Natural killer cell (primary cell): ENCODE measurements around the gene SERTAD3. TPM values are rescaled to one million over a fixed set of nuclear protein-coding genes. Genes with fewer than 3 reads are reported as not detected.
"Not testable (repeated sequence)": the region's sequence is repeated elsewhere in the genome, so short reads cannot be mapped to it uniquely, and the experiment has no call there.

Experiments
- ATAC-seq, 3 donors: fragments of 150-1000 bp in 2 of 3; fragments of 200-7000 bp in 1 of 3; cut with Tn5 transposase; 1 replicate in 1 of 3; 2 replicates in 2 of 3; pipeline ENCODE4 v1.10.0; 2021; ENCODE audit warnings: mild to moderate bottlenecking in 2 of 3, moderate library complexity in 2 of 3
- DNase-seq, 2 donors: peaks; one replicate each; pipeline versions ENCODE4 v3.0.0 to v3.0.0-alpha.2; 2013 to 2021; ENCODE audit warnings: mixed read lengths in 1 of 2
- H3K27ac ChIP-seq: one replicate; pipeline ENCODE4 v1.5.1; 2013; ENCODE audit warnings: mild to moderate bottlenecking, low read length
- H3K27me3 ChIP-seq: one replicate; pipeline ENCODE4 v1.6.1; 2013; ENCODE audit warnings: low read length; ENCODE audit not compliant: control insufficient read depth, insufficient read depth
- H3K36me3 ChIP-seq: one replicate; pipeline ENCODE4 v1.6.1; 2013; ENCODE audit warnings: low read length; ENCODE audit not compliant: control insufficient read depth, insufficient read depth
- H3K4me1 ChIP-seq: one replicate; pipeline ENCODE4 v1.6.1; 2013; ENCODE audit warnings: low read length; ENCODE audit not compliant: control insufficient read depth, insufficient read depth
- H3K4me3 ChIP-seq: one replicate; pipeline ENCODE4 v1.5.1; 2013; ENCODE audit warnings: low read length
- H3K9me3 ChIP-seq: one replicate; pipeline ENCODE4 v1.6.1; 2013; ENCODE audit warnings: low read length; ENCODE audit not compliant: control insufficient read depth, insufficient read depth
- H3K27ac Mint-ChIP-seq, 2 donors: one replicate each; pipeline ENCODE4 v1.8.0; 2022; ENCODE audit warnings: mild to moderate bottlenecking in 2 of 2, mixed read lengths in 2 of 2, moderate library complexity in 1 of 2
- H3K27me3 Mint-ChIP-seq, 2 donors: one replicate each; pipeline ENCODE4 v1.8.0; 2022; ENCODE audit warnings: low read depth in 2 of 2, mixed read lengths in 2 of 2
- H3K36me3 Mint-ChIP-seq: one replicate; pipeline ENCODE4 v1.8.0; 2022; ENCODE audit warnings: mixed read lengths
- H3K4me1 Mint-ChIP-seq, 2 donors: one replicate each; pipeline ENCODE4 v1.8.0; 2022; ENCODE audit warnings: mixed read lengths in 2 of 2
- H3K4me3 Mint-ChIP-seq: one replicate; pipeline ENCODE4 v1.8.0; 2022; ENCODE audit warnings: mild to moderate bottlenecking, moderate library complexity, mixed read lengths
- H3K9me3 Mint-ChIP-seq, 2 donors: one replicate each; pipeline ENCODE4 v1.8.0; 2022; ENCODE audit warnings: mixed read lengths in 2 of 2
- WGBS: methylation state at CpG from one replicate; pipeline ENCODE4 v1.1.7; 2013; ENCODE audit warnings: missing lambda C conversion rate; ENCODE audit not compliant: insufficient coverage; 5-methylcytosine and 5-hydroxymethylcytosine counted together
- intact Hi-C: fragments of 100-400 bp; cut with micrococcal nuclease; formaldehyde crosslinking; loops from one replicate; pipeline ENCODE4 v1.14.2; 2022
- total RNA-seq, 4 donors: library from RNA; stranded (reverse); fragments of 120-200 nt in 1 of 4; gene quantifications; one replicate each; pipeline versions ENCODE4 v1.2.3 to v1.2.4, GENCODE V29; 2013 to 2022
- TF ChIP-seq, protein P1 (sequence below): fragments of 200-600 bp; IDR thresholded peaks from one replicate; pipeline ENCODE4 v1.8.0; 2022; ENCODE audit warnings: antibody characterized with exemption

The SERTAD3 gene
- total RNA-seq, 3 donors from 2014 or later (not counting 1 experiment from before 2014, with no cell fraction given), result 57.3 to 102 (median 83.3) TPM

DNA sequence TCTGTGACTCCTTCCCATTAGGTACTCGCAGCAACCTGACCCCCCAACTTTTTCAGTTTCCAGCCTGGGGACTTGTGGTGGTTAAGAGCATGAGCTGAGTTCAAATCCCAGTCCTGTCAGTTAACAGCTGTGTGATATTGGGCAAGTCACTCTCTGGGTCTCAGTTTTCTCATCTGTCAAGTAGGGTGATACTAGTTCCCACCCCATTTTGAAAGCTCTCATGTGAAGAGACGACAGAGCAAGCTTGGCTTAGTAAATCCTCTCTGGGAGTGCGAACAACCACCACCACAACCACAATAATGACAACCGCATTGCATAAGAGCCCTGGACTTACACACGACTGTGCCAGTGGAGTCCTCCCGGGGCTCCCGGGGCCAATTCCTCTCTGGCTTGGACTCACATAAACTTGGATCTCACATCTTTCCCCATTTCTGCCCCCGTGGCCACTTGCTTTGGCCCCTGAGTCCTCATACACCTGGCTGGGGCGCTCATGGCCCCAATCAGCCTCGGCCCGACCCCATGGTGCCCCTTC is 21.0 kb upstream of the SERTAD3 start:
- H3K9me3 Mint-ChIP-seq, result no peaks in the 10 kb centered on the region
- H3K27ac Mint-ChIP-seq, result peak overlapping the region; percentile 88 to 93
- H3K27ac ChIP-seq, result peak overlapping the region; percentile 81
- no peaks in the 10 kb centered on the region for H3K36me3 ChIP-seq
- H3K9me3 ChIP-seq, result no peaks in the 10 kb centered on the region
- peak overlapping the region; percentile 70 for H3K4me3 ChIP-seq
- TF ChIP-seq, protein P1, sequence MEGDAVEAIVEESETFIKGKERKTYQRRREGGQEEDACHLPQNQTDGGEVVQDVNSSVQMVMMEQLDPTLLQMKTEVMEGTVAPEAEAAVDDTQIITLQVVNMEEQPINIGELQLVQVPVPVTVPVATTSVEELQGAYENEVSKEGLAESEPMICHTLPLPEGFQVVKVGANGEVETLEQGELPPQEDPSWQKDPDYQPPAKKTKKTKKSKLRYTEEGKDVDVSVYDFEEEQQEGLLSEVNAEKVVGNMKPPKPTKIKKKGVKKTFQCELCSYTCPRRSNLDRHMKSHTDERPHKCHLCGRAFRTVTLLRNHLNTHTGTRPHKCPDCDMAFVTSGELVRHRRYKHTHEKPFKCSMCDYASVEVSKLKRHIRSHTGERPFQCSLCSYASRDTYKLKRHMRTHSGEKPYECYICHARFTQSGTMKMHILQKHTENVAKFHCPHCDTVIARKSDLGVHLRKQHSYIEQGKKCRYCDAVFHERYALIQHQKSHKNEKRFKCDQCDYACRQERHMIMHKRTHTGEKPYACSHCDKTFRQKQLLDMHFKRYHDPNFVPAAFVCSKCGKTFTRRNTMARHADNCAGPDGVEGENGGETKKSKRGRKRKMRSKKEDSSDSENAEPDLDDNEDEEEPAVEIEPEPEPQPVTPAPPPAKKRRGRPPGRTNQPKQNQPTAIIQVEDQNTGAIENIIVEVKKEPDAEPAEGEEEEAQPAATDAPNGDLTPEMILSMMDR, result no peak
- peaks cover 23 to 26% of the 10 kb centered on the region in 2 donors for H3K4me1 Mint-ChIP-seq
- H3K4me1 ChIP-seq, result peaks cover 37% of the 10 kb centered on the region
- intact Hi-C loops, result loop anchor here (5.0 to 10.0 kb wide), 4 partner anchors 118 to 657 kb away; partner anchors contain the start of genes C19orf47, MIA, PLD3 and RAB4B
- no peaks in the 10 kb centered on the region for H3K36me3 Mint-ChIP-seq
- 2% methylated on average over 10 of the region's 11 CpGs for WGBS
- peaks cover 6% of the 10 kb centered on the region for H3K27me3 ChIP-seq
- ATAC-seq (no peak), DNase-seq (peak; percentile 64 to 76)
- peak overlapping the region; percentile 84 for H3K4me3 Mint-ChIP-seq
- H3K27me3 Mint-ChIP-seq, result peaks cover 8 to 13% of the 10 kb centered on the region in 2 donors

DNA sequence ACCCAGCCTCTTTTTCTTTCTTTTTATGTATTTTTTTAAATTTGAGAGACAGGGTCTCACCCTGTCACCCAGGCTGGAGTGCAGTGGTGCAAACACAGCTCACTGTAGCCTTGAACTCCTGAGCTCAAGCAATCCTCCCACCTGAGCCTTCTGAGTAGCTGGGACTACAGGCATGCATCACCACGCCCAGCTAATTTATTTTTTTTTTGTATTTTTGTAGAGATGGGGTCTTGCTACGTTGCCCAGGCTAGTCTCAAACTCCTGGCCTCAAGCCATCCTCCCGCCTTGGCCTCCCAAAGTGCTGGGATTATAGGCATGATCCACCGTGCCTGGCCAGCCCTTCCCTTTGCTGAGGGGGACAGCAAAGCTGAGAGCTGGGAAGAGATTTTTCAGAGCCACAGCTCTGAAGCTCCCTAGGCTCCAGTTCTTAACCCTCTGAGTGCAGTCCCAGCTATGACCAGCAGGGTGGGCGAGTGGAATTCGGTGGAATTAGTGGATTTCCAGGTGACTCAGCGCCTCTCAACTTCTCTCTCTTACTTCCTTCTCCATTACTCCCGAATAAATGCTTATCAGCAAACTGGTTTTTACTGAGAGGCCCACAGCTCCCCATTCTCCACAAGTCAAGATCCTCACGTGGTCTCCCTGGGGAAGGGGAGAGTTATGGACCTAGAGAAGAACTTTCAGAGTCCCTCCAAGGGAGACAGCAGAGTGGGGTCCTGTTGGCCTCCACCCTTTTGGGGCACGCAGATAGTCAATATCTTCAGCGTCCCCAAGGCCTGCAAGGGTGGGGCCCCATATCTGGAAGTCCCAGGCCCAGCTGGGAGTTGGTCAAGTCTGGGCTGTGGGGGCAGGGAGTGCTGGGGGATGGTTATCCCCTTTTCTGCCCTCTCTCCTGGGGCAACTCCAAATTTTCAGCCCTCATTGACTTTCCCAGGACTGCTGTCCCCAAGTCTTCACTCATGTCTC is 20.2 kb upstream of the SERTAD3 start:
- peaks cover 8 to 13% of the 10 kb centered on the region in 2 donors for H3K27me3 Mint-ChIP-seq
- no peaks in the 10 kb centered on the region for H3K36me3 Mint-ChIP-seq
- peaks cover 37% of the 10 kb centered on the region for H3K4me1 ChIP-seq
- ATAC-seq, result no peak
- peak; percentile 67 to 84 for DNase-seq
- WGBS, result 29% methylated on average over 10 of the region's 11 CpGs
- no peak overlapping the region for H3K4me3 ChIP-seq
- TF ChIP-seq, protein P1, result peak; percentile 63
- intact Hi-C loops, result loop anchor here (1.0 to 10.0 kb wide), 5 partner anchors 117 to 658 kb away; partner anchors contain the start of genes C19orf47, MIA, PLD3 and RAB4B
- peaks cover 6% of the 10 kb centered on the region for H3K27me3 ChIP-seq
- H3K4me3 Mint-ChIP-seq, result peak overlapping the region; percentile 84
- H3K9me3 ChIP-seq, result no peaks in the 10 kb centered on the region
- no peaks in the 10 kb centered on the region for H3K36me3 ChIP-seq
- no peaks in the 10 kb centered on the region for H3K9me3 Mint-ChIP-seq
- peak overlapping the region; percentile 81 for H3K27ac ChIP-seq
- peaks cover 23 to 26% of the 10 kb centered on the region in 2 donors for H3K4me1 Mint-ChIP-seq
- peak overlapping the region; percentile 88 to 93 for H3K27ac Mint-ChIP-seq

DNA sequence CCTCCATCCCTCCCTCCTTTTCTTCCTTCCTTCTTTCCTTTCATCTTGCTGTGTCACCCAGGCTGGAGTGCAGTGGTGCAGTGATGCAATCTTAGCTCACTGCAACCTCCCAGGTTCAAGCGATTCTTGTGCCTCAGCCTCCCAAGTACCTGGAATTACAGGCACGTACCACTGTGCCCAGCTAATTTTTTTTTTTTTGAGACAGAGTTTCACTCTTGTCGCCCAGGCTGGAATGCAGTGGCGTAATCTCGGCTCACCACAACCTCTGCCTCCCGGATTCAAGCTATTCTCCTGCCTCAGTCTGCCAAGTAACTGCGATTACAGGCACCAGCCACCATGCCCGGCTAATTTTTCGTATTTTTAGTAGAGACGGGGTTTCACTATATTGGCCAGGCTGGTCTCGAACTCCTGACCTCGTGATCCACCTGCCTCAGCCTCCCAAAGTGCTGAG is 19.5 kb upstream of the SERTAD3 start:
- intact Hi-C loops, result loop anchor here (1.0 to 10.0 kb wide), 2 partner anchors 135 to 311 kb away; partner anchors contain the start of genes MIA and RAB4B
- not testable (repeated sequence) for H3K36me3 ChIP-seq, DNase-seq, H3K4me3 Mint-ChIP-seq, H3K27ac Mint-ChIP-seq, ATAC-seq, H3K9me3 Mint-ChIP-seq, H3K9me3 ChIP-seq, H3K4me3 ChIP-seq, H3K27me3 ChIP-seq, H3K27ac ChIP-seq, H3K36me3 Mint-ChIP-seq
- H3K4me1 Mint-ChIP-seq, result peaks cover 23 to 26% of the 10 kb centered on the region in 2 donors
- 86% methylated on average over 12 of the region's 12 CpGs for WGBS
- H3K27me3 Mint-ChIP-seq, result peaks cover 8 to 13% of the 10 kb centered on the region in 2 donors
- H3K4me1 ChIP-seq, result peaks cover 37% of the 10 kb centered on the region
